Thyroid gland (tissue), 4 donors: ENCODE data around the gene SLC13A4. TPM values are rescaled to one million over a fixed set of nuclear protein-coding genes. Genes with fewer than 3 reads are reported as not detected.

Source experiments
- DNase-seq, 2 donors: peaks; one replicate each; pipeline ENCODE4 v3.0.0-alpha.2; 2019
- H3K27ac ChIP-seq, 3 donors: fragments of 200-600 bp; sonication (generic); 1 replicate in 2 of 3; 2 replicates in 1 of 3; pipeline ENCODE4 v1.5.1; 2016 to 2019; ENCODE audit warnings: mild to moderate bottlenecking in 1 of 3, moderate library complexity in 1 of 3
- H3K27me3 ChIP-seq: fragments of 200-600 bp; sonication (generic); one replicate; pipeline ENCODE4 v1.5.1; 2019
- H3K36me3 ChIP-seq, 2 donors: fragments of 200-600 bp; sonication (generic); one replicate each; pipeline ENCODE4 v1.5.1; 2016 to 2019
- H3K4me1 ChIP-seq, 2 donors: fragments of 200-600 bp; sonication (generic); one replicate each; pipeline ENCODE4 v1.5.1; 2017 to 2019
- H3K4me3 ChIP-seq, 3 donors: fragments of 200-600 bp; sonication (generic); replicated peaks in 1 of 3; 1 replicate in 2 of 3; 2 replicates in 1 of 3; pipeline ENCODE4 v1.5.1; 2016; ENCODE audit warnings: mild to moderate bottlenecking in 1 of 3
- H3K9me3 ChIP-seq: fragments of 200-600 bp; sonication (generic); one replicate; pipeline ENCODE4 v1.5.1; 2017
- CTCF ChIP-seq, 6 experiments: fragments of 200-600 bp in 3 of 6; fragments of 450-650 bp in 3 of 6; sonication (generic) in 3 of 6; IDR thresholded peaks; one replicate each; pipeline ENCODE4 v1.5.1; 2016 to 2019; ENCODE audit warnings: antibody characterized with exemption in 6 of 6, mild to moderate bottlenecking in 2 of 6, inconsistent platforms in 1 of 6, moderate library complexity in 1 of 6
- POLR2A ChIP-seq, 2 donors: fragments of 450-650 bp; IDR thresholded peaks; one replicate each; pipeline ENCODE4 v1.6.1; 2017; ENCODE audit warnings: antibody characterized with exemption in 2 of 2, mild to moderate bottlenecking in 2 of 2, moderate library complexity in 1 of 2
- WGBS, 2 donors: methylation state at CpG; one replicate each; pipeline ENCODE4 v1.1.5; 2017; 5-methylcytosine and 5-hydroxymethylcytosine counted together
- intact Hi-C: fragments of 100-400 bp; cut with DNase I; formaldehyde crosslinking; loops from one replicate; pipeline ENCODE4 v1.15.1; 2023
- total RNA-seq, 4 donors: library from RNA; depleted of rRNA; stranded (reverse); fragments of >200 nt; gene quantifications; one replicate each; pipeline ENCODE4 v1.2.3, GENCODE V29; 2016

SLC13A4 gene
- total RNA-seq, 4 donors from 2014 or later: 0.20 TPM; not detected in 3

DNA sequence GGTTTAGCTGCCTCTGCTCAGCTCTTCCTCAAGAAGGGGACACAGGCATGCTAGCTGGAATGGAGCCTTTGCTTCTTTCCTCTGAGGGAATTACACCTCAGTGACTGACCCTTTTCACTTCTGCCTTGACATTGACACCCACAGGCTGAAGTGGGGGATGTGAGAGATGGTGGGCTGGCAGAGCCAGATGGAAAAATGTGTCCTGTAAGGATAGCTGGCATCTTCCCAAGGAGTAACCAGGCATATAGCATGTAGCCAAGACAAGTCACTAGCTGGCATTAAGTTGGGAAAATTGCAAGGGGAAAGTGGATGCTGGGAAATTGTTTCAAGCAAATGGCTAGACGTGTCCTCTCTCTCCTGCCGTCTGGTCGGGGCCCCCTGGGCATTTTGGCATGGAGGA is 45.8 kb downstream of the SLC13A4 start:
- H3K4me1 ChIP-seq: peaks cover 65 to 68% of the 10 kb centered on the region in 2 donors
- peak in 1 of 2 donors; percentile 34 for DNase-seq
- no peaks in the 10 kb centered on the region for H3K27me3 ChIP-seq
- intact Hi-C loops: no loop called here
- 39 to 41% methylated on average over 3 of the region's 3 CpGs for WGBS, 2 donors
- TF ChIP-seq CTCF (IDR thresholded peaks at IDR 0.05): no peak
- no peak for TF ChIP-seq POLR2A (IDR thresholded peaks at IDR 0.05)
- H3K4me3 ChIP-seq: no peak overlapping the region
- H3K9me3 ChIP-seq: no peaks in the 10 kb centered on the region
- H3K36me3 ChIP-seq: no peaks in the 10 kb centered on the region
- peak overlapping the region; percentile 70 to 94 (median 81) for H3K27ac ChIP-seq

DNA sequence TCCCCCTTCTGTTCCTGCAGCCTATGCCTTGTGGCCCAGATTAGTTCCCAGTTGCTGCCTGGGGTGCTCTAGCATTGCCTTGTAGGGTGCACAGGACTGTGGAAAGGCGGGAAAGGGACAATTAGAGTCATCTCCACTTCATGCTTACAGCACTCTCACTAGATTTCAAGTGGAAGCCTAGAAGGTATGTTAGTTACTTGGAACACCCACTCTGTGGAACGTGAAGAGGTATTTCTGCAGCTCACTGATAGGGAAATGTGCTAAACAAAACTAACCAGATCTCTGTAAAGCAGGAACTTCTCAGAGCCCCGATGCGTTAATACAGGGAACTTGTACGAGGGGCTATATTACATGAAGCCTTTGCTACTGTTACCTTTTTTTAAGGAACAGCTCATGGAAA is 46.2 kb downstream of the SLC13A4 start:
- 38 to 51% methylated on average over 5 of the region's 5 CpGs for WGBS, 2 donors

DNA sequence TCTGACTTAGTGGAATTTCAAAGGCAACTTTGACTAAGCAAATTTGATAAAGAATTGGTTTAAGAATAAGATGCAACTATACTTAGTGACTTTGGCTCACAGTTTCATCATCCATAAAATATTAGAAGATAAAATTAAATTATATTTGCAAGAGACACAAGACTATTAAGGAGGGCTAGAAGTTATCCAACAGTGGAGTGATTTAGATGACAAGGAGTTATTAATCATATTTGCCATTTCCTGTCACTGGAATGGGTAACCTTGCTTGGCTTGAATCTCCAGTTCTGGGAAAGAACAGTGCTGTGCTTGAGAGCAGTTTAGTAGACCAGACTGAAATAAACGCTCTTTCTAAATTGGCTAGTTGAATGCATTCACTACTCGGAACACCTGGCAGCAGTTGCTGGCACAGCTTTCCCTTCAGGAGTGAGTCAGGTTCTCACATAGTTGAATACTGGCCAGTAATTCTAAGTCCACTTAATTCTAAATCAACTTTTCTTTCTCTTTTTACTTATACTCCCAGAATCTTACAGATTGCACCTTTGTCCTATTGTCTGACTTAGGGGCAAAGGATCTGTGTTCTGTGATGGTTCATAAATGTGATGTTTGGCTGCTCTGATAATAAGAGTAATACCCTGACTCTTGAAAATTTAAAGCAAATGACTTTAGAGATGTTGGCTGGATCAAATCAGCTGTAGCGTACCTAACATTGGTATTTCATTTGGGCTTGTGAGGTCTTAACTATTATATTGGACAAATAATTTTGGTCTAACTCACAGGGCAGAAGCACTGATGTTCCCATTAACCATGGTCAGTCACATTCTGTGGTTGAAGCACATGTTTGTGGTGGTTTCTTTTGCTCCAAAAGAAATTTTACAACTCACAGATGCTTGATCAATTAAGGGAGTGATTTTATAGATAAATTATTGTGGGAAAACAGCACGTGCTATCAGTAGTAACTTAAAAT is 49.1 kb downstream of the SLC13A4 start:
- 47 to 57% methylated on average over 4 of the region's 4 CpGs for whole genome bisulfite sequencing, 2 donors

More for the DNA sequence above, 46.2 kb downstream of the SLC13A4 start:
- Histone ChIP-seq H3K4me1 (peaks cover 69 to 72% of the 10 kb centered on the region in 2 donors), H3K36me3 (no peaks in the 10 kb centered on the region), H3K27ac (peak overlapping the region; percentile 70 to 94 (median 81)), H3K9me3 (no peaks in the 10 kb centered on the region), H3K27me3 (no peaks in the 10 kb centered on the region), H3K4me3 (no peak overlapping the region)
- DNase-seq: peak; percentile 31 to 33
- TF ChIP-seq POLR2A (IDR thresholded peaks at IDR 0.05) (peak in 1 of 2 donors; percentile 30), CTCF (IDR thresholded peaks at IDR 0.05) (no peak)
- intact Hi-C loops: no loop called here

GRCh38 chr7:135673360-135673706 is 54.7 kb downstream of the SLC13A4 start:
- H3K27me3 ChIP-seq: no peaks in the 10 kb centered on the region
- intact Hi-C loops: loop anchor here (5.0 kb wide), 1 partner anchor 124 kb away; no protein-coding TSS in a partner anchor
- no peak overlapping the region for H3K4me3 ChIP-seq
- peak overlapping the region; percentile 16 to 62 (median 45) for H3K27ac ChIP-seq
- TF ChIP-seq POLR2A (IDR thresholded peaks at IDR 0.05) (no peak), CTCF (IDR thresholded peaks at IDR 0.05) (no peak)
- H3K36me3 ChIP-seq: no peaks in the 10 kb centered on the region
- H3K9me3 ChIP-seq: no peaks in the 10 kb centered on the region
- H3K4me1 ChIP-seq: peaks cover 39 to 47% of the 10 kb centered on the region in 2 donors
- DNase-seq: no peak
- WGBS, 2 donors: 69 to 76% methylated on average over 6 of the region's 6 CpGs

More for the DNA sequence above, 49.1 kb downstream of the SLC13A4 start:
- DNase-seq: peak; percentile 94 to 97
- Histone ChIP-seq H3K27ac (peak overlapping the region; percentile 63 to 93 (median 81)), H3K9me3 (no peaks in the 10 kb centered on the region), H3K4me3 (no peak overlapping the region), H3K36me3 (no peaks in the 10 kb centered on the region), H3K27me3 (no peaks in the 10 kb centered on the region), H3K4me1 (peaks cover 81% of the 10 kb centered on the region in 2 donors)
- intact Hi-C loops: no loop called here
- no peak for TF ChIP-seq CTCF (IDR thresholded peaks at IDR 0.05)
- TF ChIP-seq POLR2A (IDR thresholded peaks at IDR 0.05): peak in 1 of 2 donors; percentile 19
